K562 (cell line): ENCODE measurements around the gene CEACAM8. TPM values are rescaled to one million over a fixed set of nuclear protein-coding genes. Genes with fewer than 3 reads are reported as not detected.

Experiments used
- ATAC-seq: fragments of 200-7000 bp; cut with Tn5 transposase; 3 replicates; pipeline ENCODE4 v1.9.1; 2020; ENCODE audit warnings: moderate library complexity
- BruUV-seq: library from RNA; stranded (reverse); fragments of 400-500 nt; replicated peaks from 2 replicates; lab custom pipeline; 2021; lab: Mats Ljungman, UMichigan
- CTCF ChIA-PET: fragments of 300-600 bp; formaldehyde crosslinking; extraction: SDS; loops from one replicate; lab custom pipeline; 2021; ENCODE audit warnings: low intra/inter-chr PET ratio; lab: Yijun Ruan, JAX
- POLR2A ChIA-PET: fragments of 300-600, 350-650 bp; sonication (Branson Sonifier 250); formaldehyde crosslinking; extraction: SDS; loops from one replicate; lab custom pipeline; 2021; ENCODE audit warnings: antibody characterized with exemption, inconsistent platforms; lab: Yijun Ruan, JAX
- DNase-seq, 4 experiments: peaks; one replicate each; pipeline versions ENCODE4 v3.0.0 to v3.0.0-alpha.2; 2011 to 2018; ENCODE audit warnings: low spot score in 3 of 4, mixed read lengths in 3 of 4; ENCODE audit errors: extremely low read depth in 1 of 4
- FAIRE-seq: peaks from 2 replicates; lab custom pipeline; 2011; peaks lifted over from hg19 to GRCh38; lab: Jason Lieb, UNC
- H2AFZ ChIP-seq: 2 replicates; pipeline ENCODE4 v1.6.0; 2011; ENCODE audit warnings: low read depth, low read length, control low read depth, inconsistent platforms
- H3K27ac ChIP-seq: fragments of 200-600 bp; 3 replicates; pipeline ENCODE4 v1.8.0; 2011; ENCODE audit warnings: low read depth, mild to moderate bottlenecking, control low read depth, inconsistent platforms, low read length, moderate library complexity, mixed read lengths; ENCODE audit errors: extremely low read depth
- H3K27me3 ChIP-seq, 2 experiments: fragments of 300-600 bp in 1 of 2; 2 replicates in 1 of 2; 3 replicates in 1 of 2; pipeline versions ENCODE4 v1.6.0 to v1.8.0; 2011; ENCODE audit warnings: inconsistent platforms in 2 of 2, low read length in 2 of 2, mild to moderate bottlenecking in 1 of 2, mixed read lengths in 1 of 2, moderate library complexity in 1 of 2; ENCODE audit not compliant: control insufficient read depth in 2 of 2, insufficient read depth in 2 of 2
- H3K36me3 ChIP-seq: fragments of 300-600 bp; 3 replicates; pipeline ENCODE4 v1.8.0; 2011; ENCODE audit warnings: mild to moderate bottlenecking, low read length, inconsistent platforms; ENCODE audit not compliant: control insufficient read depth, insufficient read depth
- H3K4me1 ChIP-seq, 2 experiments: fragments of 200-600 bp in 1 of 2; replicated peaks in 1 of 2; 2 replicates in 1 of 2; 3 replicates in 1 of 2; pipeline versions ENCODE4 v1.5.1 to v1.8.0; 2011; ENCODE audit warnings: inconsistent platforms in 2 of 2, low read length in 2 of 2, mild to moderate bottlenecking in 1 of 2, mixed read lengths in 1 of 2, moderate library complexity in 1 of 2; ENCODE audit not compliant: control insufficient read depth in 2 of 2, insufficient read depth in 2 of 2
- H3K4me2 ChIP-seq: 2 replicates; pipeline ENCODE4 v1.6.1; 2011; ENCODE audit warnings: low read length, control low read depth, inconsistent platforms, mixed read lengths; ENCODE audit not compliant: insufficient read depth
- H3K4me3 ChIP-seq: fragments of 200-600 bp; sonication (generic), shearing (Covaris generic); 2 replicates; pipeline ENCODE4 v1.5.1; 2016; ENCODE audit warnings: control low read depth, inconsistent platforms
- H3K79me2 ChIP-seq: fragments of 200-600 bp; 3 replicates; pipeline ENCODE4 v1.8.0; 2011; ENCODE audit warnings: low read length, inconsistent platforms; ENCODE audit not compliant: control insufficient read depth, insufficient read depth
- H3K9ac ChIP-seq, 2 experiments: 2 replicates each; pipeline versions ENCODE4 v1.6.0 to v1.6.1; 2011; ENCODE audit warnings: low read depth in 2 of 2, low read length in 2 of 2, control low read depth in 1 of 2, inconsistent platforms in 1 of 2, mild to moderate bottlenecking in 1 of 2, mixed read lengths in 1 of 2; ENCODE audit not compliant: insufficient read depth in 1 of 2
- H3K9me1 ChIP-seq: one replicate; pipeline ENCODE4 v1.6.0; 2011; ENCODE audit warnings: inconsistent platforms, mild to moderate bottlenecking, low read length, moderate library complexity; ENCODE audit not compliant: control insufficient read depth, insufficient read depth
- H3K9me3 ChIP-seq: replicated peaks from 2 replicates; pipeline ENCODE4 v1.5.1; 2011; ENCODE audit warnings: low read depth, low read length, inconsistent platforms; ENCODE audit not compliant: control insufficient read depth, insufficient read depth
- H4K20me1 ChIP-seq: replicated peaks from 2 replicates; pipeline ENCODE4 v1.6.1; 2011; ENCODE audit warnings: low read length, inconsistent platforms, mixed read lengths; ENCODE audit not compliant: control insufficient read depth, insufficient read depth
- ATF7 ChIP-seq: fragments of 450-650 bp; IDR thresholded peaks from 2 replicates; pipeline ENCODE4 v1.7.1; 2014; ENCODE audit warnings: mild to moderate bottlenecking, moderate library complexity
- CTCF ChIP-seq, 3 experiments: IDR thresholded peaks in 2 of 3; conservative IDR thresholded peaks in 1 of 3; 2 replicates each; pipeline ENCODE4 v1.5.1; 2011 to 2012; ENCODE audit warnings: low read length in 3 of 3, mild to moderate bottlenecking in 3 of 3, control low read depth in 2 of 3, improper control_type of control experiment in 1 of 3, inconsistent platforms in 1 of 3, low read depth in 1 of 3, mixed read lengths in 1 of 3, moderate library complexity in 1 of 3; ENCODE audit not compliant: insufficient read depth in 2 of 3
- GTF3C2 ChIP-seq: IDR thresholded peaks from 3 replicates; pipeline ENCODE4 v1.6.1; 2011; ENCODE audit warnings: borderline replicate concordance, mild to moderate bottlenecking, moderate library complexity; ENCODE audit not compliant: insufficient read length; ENCODE audit errors: extremely low read depth
- HLTF ChIP-seq: fragments of 450-650 bp; IDR thresholded peaks from 2 replicates; pipeline ENCODE4 v1.6.1; 2016
- SFPQ ChIP-seq: fragments of 200-400 bp; formaldehyde crosslinking; IDR thresholded peaks from 2 replicates; pipeline ENCODE4 v1.6.1; 2017; ENCODE audit warnings: mild to moderate bottlenecking, low read depth, low read length, moderate library complexity
- WGBS: fragments of 100-300 bp; shearing (Covaris generic); methylation state at CpG from one replicate; pipeline ENCODE4 v1.1.6; 2016; ENCODE audit warnings: low coverage, mixed read lengths; ENCODE audit not compliant: insufficient coverage; ENCODE audit errors: missing lambda C conversion rate; 5-methylcytosine and 5-hydroxymethylcytosine counted together
- in situ Hi-C: fragments of 300-500 bp; cut with MboI; formaldehyde crosslinking; loops from 4 replicates; pipeline ENCODE4 v1.15.0; 2018; ENCODE audit warnings: inconsistent platforms, mixed read lengths
- intact Hi-C: fragments of 100-400 bp; cut with micrococcal nuclease; formaldehyde crosslinking; loops from 2 replicates; pipeline ENCODE4 v1.14.2; 2022
- polyA plus RNA-seq, 8 experiments: library from polyadenylated mRNA; depleted of rRNA in 4 of 8; stranded (reverse) in 5 of 8; unstranded in 3 of 8; fragments of >200 nt; fragmentation: Nextera tagmentation in 2 of 8; fragmentation: Illumina TruSeq in 1 of 8; extraction: Ambion mirVana in 2 of 8; extraction: Trizol in 1 of 8; gene quantifications; 2 replicates each; pipeline versions ENCODE4 v1.2.1 to v1.2.3, GENCODE V29; 2011 to 2014; ENCODE audit warnings: inconsistent platforms in 1 of 8, missing spikeins in 1 of 8
- total RNA-seq, 7 experiments: library from RNA; depleted of rRNA in 6 of 7; stranded (reverse); fragments of >200 nt in 6 of 7; fragmentation: Illumina TruSeq in 2 of 7; extraction: Trizol in 2 of 7; gene quantifications; 2 replicates each; pipeline versions ENCODE4 v1.2.1 to v1.2.3, GENCODE V29; 2011 to 2021; ENCODE audit warnings: low replicate concordance in 1 of 7

The CEACAM8 gene
- total and polyA plus RNA-seq, 9 of the 15 experiments (the other 6 are each of a cell fraction or from before 2014, with no cell fraction given) = not detected

- TF ChIP-seq GTF3C2 (no peak), HLTF (no peak), SFPQ (no peak)
These were observed 50.6 kb downstream of the CEACAM8 start (continued) for GRCh38 chr19:42544146-42544545.

- WGBS = 18% methylated on average over 2 of the region's 2 CpGs
- intact Hi-C loops = no loop called here
- CTCF ChIA-PET = no interaction called here
These were observed 51.9 kb downstream of the CEACAM8 start for GRCh38 chr19:42542791-42543190.

More at GRCh38 chr19:42542791-42543190, 51.9 kb downstream of the CEACAM8 start:
- FAIRE-seq (no peak), ATAC-seq (peak; percentile 84), DNase-seq (no peak)
- Histone ChIP-seq H3K4me1 (no peaks in the 10 kb centered on the region), H3K27me3 (peaks cover 0 to 11% of the 10 kb centered on the region in 2 experiments; a peak in 2 of 5 replicates), H3K9ac (no peak overlapping the region), H3K79me2 (no peaks in the 10 kb centered on the region), H3K9me3 (no peaks in the 10 kb centered on the region), H3K27ac (no peak overlapping the region), H3K36me3 (no peaks in the 10 kb centered on the region), H3K4me3 (no peak overlapping the region), H3K9me1 (no peaks in the 10 kb centered on the region), H4K20me1 (no peaks in the 10 kb centered on the region), H2AFZ (no peak overlapping the region), H3K4me2 (no peak overlapping the region)
- BruUV-seq = no TSS peak
- in situ Hi-C loops = loop anchor here (25.0 kb wide), 1 partner anchor 430 kb away; no protein-coding TSS in a partner anchor
- POLR2A ChIA-PET = no interaction called here
- no peak for TF ChIP-seq ATF7
- TF ChIP-seq CTCF (IDR thresholded peaks at IDR 0.05 in 2 of 3, conservative IDR thresholded peaks at IDR 0.05 in 1 of 3; ENCODE audit: insufficient read depth in 2 of 3, low read depth in 1 of 3, low read length in 3 of 3) = peak; percentile 10 to 47 (median 30); a peak in 4 of 6 replicates
